CD8-positive, alpha-beta memory T cell (primary cell): Measurements from ENCODE around the gene NUTM1. TPM values are rescaled to one million over a fixed set of nuclear protein-coding genes. Genes with fewer than 3 reads are reported as not detected.
"Not testable (repeated sequence)": the region's sequence is repeated elsewhere in the genome, so short reads cannot be mapped to it uniquely, and the experiment has no call there.

Source experiments
- CTCF ChIA-PET: fragments of 350-600 bp; sonication (Branson Sonifier 250); formaldehyde crosslinking; loops from one replicate; lab custom pipeline; 2021; ENCODE audit warnings: antibody characterized with exemption; lab: Charles Lee
- POLR2A ChIA-PET: fragments of 350-600 bp; sonication (Branson Sonifier 250); formaldehyde crosslinking; loops from one replicate; lab custom pipeline; 2021; ENCODE audit warnings: antibody characterized with exemption; lab: Charles Lee
- DNase-seq, 5 donors: peaks; one replicate each; pipeline versions ENCODE4 v3.0.0 to v3.0.0-alpha.2; 2020 to 2022; ENCODE audit warnings: mixed read lengths in 1 of 5
- H3K27ac ChIP-seq: one replicate; pipeline ENCODE4 v1.7.0; 2013; ENCODE audit warnings: low read depth, mild to moderate bottlenecking, low read length, moderate library complexity
- H3K27me3 ChIP-seq: 2 replicates; pipeline ENCODE4 v1.7.0; 2013; ENCODE audit warnings: low read length, mild to moderate bottlenecking; ENCODE audit not compliant: insufficient read depth, poor library complexity, severe bottlenecking
- H3K36me3 ChIP-seq: 2 replicates; pipeline ENCODE4 v1.7.0; 2013; ENCODE audit warnings: mild to moderate bottlenecking, low read length, moderate library complexity; ENCODE audit not compliant: insufficient read depth
- H3K4me1 ChIP-seq: 2 replicates; pipeline ENCODE4 v1.7.0; 2013; ENCODE audit warnings: mild to moderate bottlenecking, low read length, moderate library complexity; ENCODE audit not compliant: insufficient read depth
- H3K4me3 ChIP-seq: 2 replicates; pipeline ENCODE4 v1.7.0; 2013; ENCODE audit warnings: mild to moderate bottlenecking, low read length
- H3K9me3 ChIP-seq: 2 replicates; pipeline ENCODE4 v1.7.0; 2013; ENCODE audit warnings: mild to moderate bottlenecking, low read length
- H3K27ac Mint-ChIP-seq, 8 donors: one replicate each; pipeline ENCODE4 v1.8.0; 2020 to 2021; ENCODE audit warnings: mixed read lengths in 8 of 8, mild to moderate bottlenecking in 6 of 8, inconsistent platforms in 3 of 8, moderate library complexity in 3 of 8
- H3K27me3 Mint-ChIP-seq, 2 donors: one replicate each; pipeline ENCODE4 v1.8.0; 2020 to 2021; ENCODE audit warnings: mixed read lengths in 2 of 2, mild to moderate bottlenecking in 1 of 2, moderate library complexity in 1 of 2
- H3K36me3 Mint-ChIP-seq, 3 donors: one replicate each; pipeline ENCODE4 v1.8.0; 2020 to 2021; ENCODE audit warnings: mixed read lengths in 3 of 3, inconsistent platforms in 1 of 3, mild to moderate bottlenecking in 1 of 3
- H3K4me1 Mint-ChIP-seq, 3 donors: one replicate each; pipeline ENCODE4 v1.8.0; 2020 to 2021; ENCODE audit warnings: mixed read lengths in 3 of 3, inconsistent platforms in 1 of 3, mild to moderate bottlenecking in 1 of 3
- H3K4me3 Mint-ChIP-seq, 7 donors: one replicate each; pipeline ENCODE4 v1.8.0; 2020 to 2021; ENCODE audit warnings: mixed read lengths in 7 of 7, mild to moderate bottlenecking in 6 of 7, moderate library complexity in 4 of 7, inconsistent platforms in 2 of 7
- H3K9me3 Mint-ChIP-seq, 5 donors: one replicate each; pipeline ENCODE4 v1.8.0; 2020 to 2022; ENCODE audit warnings: mixed read lengths in 5 of 5, mild to moderate bottlenecking in 3 of 5, moderate library complexity in 2 of 5, inconsistent platforms in 1 of 5
- polyA plus RNA-seq: library from polyadenylated mRNA; unstranded; fragments of 300-500 nt; fragmentation: Illumina TruSeq; gene quantifications from one replicate; pipeline ENCODE4 v1.2.3, GENCODE V29; 2021
- total RNA-seq, 2 experiments: library from RNA; stranded (reverse); gene quantifications; one replicate each; pipeline ENCODE4 v1.2.3, GENCODE V29; 2021

NUTM1 gene
- total and polyA plus RNA-seq, 3 experiments from 2014 or later, result not detected

GRCh38 chr15:34348735-34349300 lies 5.7 kb downstream of the NUTM1 start:
- no peak for DNase-seq
- Histone ChIP-seq H3K4me3 (no peak overlapping the region), H3K27me3 (no peaks in the 10 kb centered on the region), H3K4me1 (no peaks in the 10 kb centered on the region), H3K9me3 (no peaks in the 10 kb centered on the region), H3K36me3 (no peaks in the 10 kb centered on the region), H3K27ac (no peak overlapping the region)
- Mint-ChIP-seq H3K4me3 (no peak overlapping the region), H3K4me1 (no peaks in the 10 kb centered on the region), H3K27me3 (no peaks in the 10 kb centered on the region), H3K27ac (peak overlapping the region in 1 of 8 donors; percentile 38), H3K9me3 (no peaks in the 10 kb centered on the region), H3K36me3 (peaks cover 0 to 2% (median 0%) of the 10 kb centered on the region in 3 donors)
- ChIA-PET CTCF (no interaction called here), POLR2A (interaction anchor here (0.5 kb wide), 1 partner anchor 11 kb away, joined by 3 read pairs; the partner anchor contains the start of gene SLC12A6)

GRCh38 chr15:34349769-34350168 lies 6.7 kb downstream of the NUTM1 start:
- Mint-ChIP-seq H3K4me1 (no peaks in the 10 kb centered on the region), H3K27me3 (no peaks in the 10 kb centered on the region), H3K4me3 (no peak overlapping the region), H3K27ac (peak overlapping the region in 1 of 8 donors; percentile 17), H3K9me3 (no peaks in the 10 kb centered on the region), H3K36me3 (peaks cover 0 to 8% (median 4%) of the 10 kb centered on the region in 3 donors)
- CTCF ChIA-PET, result no interaction called here
- H3K9me3 ChIP-seq, result no peaks in the 10 kb centered on the region
- DNase-seq, result no peak
- POLR2A ChIA-PET, result no interaction called here
- no peaks in the 10 kb centered on the region for H3K27me3 ChIP-seq
- H3K27ac ChIP-seq, result no peak overlapping the region
- H3K36me3 ChIP-seq, result no peaks in the 10 kb centered on the region
- H3K4me3 ChIP-seq, result no peak overlapping the region
- no peaks in the 10 kb centered on the region for H3K4me1 ChIP-seq

GRCh38 chr15:34352996-34353395 lies 9.9 kb downstream of the NUTM1 start:
- DNase-seq, H3K4me3 ChIP-seq, H3K27ac ChIP-seq, H3K9me3 ChIP-seq, H3K27me3 Mint-ChIP-seq, H3K4me3 Mint-ChIP-seq, H3K36me3 ChIP-seq, H3K4me1 Mint-ChIP-seq, H3K4me1 ChIP-seq, POLR2A ChIA-PET, H3K9me3 Mint-ChIP-seq, H3K27me3 ChIP-seq: not testable (repeated sequence)
- CTCF ChIA-PET, result interaction anchor here (1.4 kb wide), 1 partner anchor 10 kb away, joined by 6 read pairs; the partner anchor contains the start of genes NOP10 and NUTM1
- peaks cover 0 to 37% (median 9%) of the 10 kb centered on the region in 3 donors for H3K36me3 Mint-ChIP-seq
- H3K27ac Mint-ChIP-seq, result peak overlapping the region in 1 of 8 donors; percentile 54

- no peaks in the 10 kb centered on the region for H3K9me3 Mint-ChIP-seq
- H3K27ac Mint-ChIP-seq, result peak overlapping the region in 1 of 8 donors; percentile 44
- Histone ChIP-seq H3K27me3 (no peaks in the 10 kb centered on the region), H3K4me3 (no peak overlapping the region), H3K4me1 (no peaks in the 10 kb centered on the region), H3K27ac (no peak overlapping the region), H3K36me3 (no peaks in the 10 kb centered on the region), H3K9me3 (no peaks in the 10 kb centered on the region)
- no peaks in the 10 kb centered on the region for H3K27me3 Mint-ChIP-seq
- ChIA-PET CTCF (interaction anchor here (1.4 to 3.0 kb wide), 2 partner anchors 11 to 13 kb away, joined by 6 to 10 read pairs; partner anchors contain the start of genes LPCAT4, NOP10 and NUTM1), POLR2A (no interaction called here)
- H3K4me3 Mint-ChIP-seq, result no peak overlapping the region
- no peaks in the 10 kb centered on the region for H3K4me1 Mint-ChIP-seq
- H3K36me3 Mint-ChIP-seq, result peaks cover 0 to 42% (median 12%) of the 10 kb centered on the region in 3 donors
- DNase-seq, result no peak
Observed at GRCh38 chr15:34353627-34354026, 10.5 kb downstream of the NUTM1 start.

- CTCF ChIA-PET, result interaction anchor here (3.0 kb wide), 1 partner anchor 12 kb away, joined by 10 read pairs; the partner anchor contains the start of gene LPCAT4
- Mint-ChIP-seq H3K36me3 (peaks cover 0 to 48% (median 14%) of the 10 kb centered on the region in 3 donors), H3K27ac (peak overlapping the region in 1 of 8 donors; percentile 43), H3K4me1 (no peaks in the 10 kb centered on the region), H3K27me3 (no peaks in the 10 kb centered on the region), H3K9me3 (no peaks in the 10 kb centered on the region), H3K4me3 (no peak overlapping the region)
- DNase-seq, result no peak
- Histone ChIP-seq H3K9me3 (no peaks in the 10 kb centered on the region), H3K27me3 (no peaks in the 10 kb centered on the region), H3K4me1 (no peaks in the 10 kb centered on the region), H3K36me3 (no peaks in the 10 kb centered on the region), H3K4me3 (no peak overlapping the region), H3K27ac (no peak overlapping the region)
- POLR2A ChIA-PET, result no interaction called here
Observed at GRCh38 chr15:34354286-34354685, 11.2 kb downstream of the NUTM1 start.

- Mint-ChIP-seq H3K4me3 (no peak overlapping the region), H3K36me3 (peaks cover 0 to 58% (median 16%) of the 10 kb centered on the region in 3 donors), H3K27ac (peak overlapping the region in 5 of 8 donors; percentile 24 to 76 (median 51)), H3K9me3 (no peaks in the 10 kb centered on the region), H3K27me3 (no peaks in the 10 kb centered on the region), H3K4me1 (no peaks in the 10 kb centered on the region)
- Histone ChIP-seq H3K9me3 (no peaks in the 10 kb centered on the region), H3K27me3 (no peaks in the 10 kb centered on the region), H3K4me1 (no peaks in the 10 kb centered on the region), H3K27ac (no peak overlapping the region), H3K4me3 (no peak overlapping the region), H3K36me3 (peaks cover 4% of the 10 kb centered on the region)
- CTCF ChIA-PET, result interaction anchor here (3.0 kb wide), 1 partner anchor 11 kb away, joined by 10 read pairs; the partner anchor contains the start of gene LPCAT4
- POLR2A ChIA-PET, result no interaction called here
- DNase-seq, result no peak
Observed at GRCh38 chr15:34355241-34355640, 12.1 kb downstream of the NUTM1 start.

- Mint-ChIP-seq H3K27ac (peak overlapping the region in 2 of 8 donors; percentile 39 to 60), H3K9me3 (no peaks in the 10 kb centered on the region), H3K36me3 (peaks cover under 1 to 80% (median 18%) of the 10 kb centered on the region in 3 donors), H3K27me3 (no peaks in the 10 kb centered on the region), H3K4me3 (no peak overlapping the region), H3K4me1 (peaks cover 0 to 1% (median 0%) of the 10 kb centered on the region in 3 donors)
- no peak overlapping the region for H3K4me3 ChIP-seq
- H3K27me3 ChIP-seq, result no peaks in the 10 kb centered on the region
- CTCF ChIA-PET, result interaction anchor here (2.3 kb wide), 1 partner anchor 10 kb away, joined by 13 read pairs; the partner anchor contains the start of gene LPCAT4
- peaks cover 16% of the 10 kb centered on the region for H3K36me3 ChIP-seq
- H3K9me3 ChIP-seq, result no peaks in the 10 kb centered on the region
- DNase-seq, result no peak
- no peak overlapping the region for H3K27ac ChIP-seq
- no peaks in the 10 kb centered on the region for H3K4me1 ChIP-seq
- POLR2A ChIA-PET, result no interaction called here
Observed at GRCh38 chr15:34357653-34358052, 14.5 kb downstream of the NUTM1 start.

GRCh38 chr15:34358367-34358766 lies 15.3 kb downstream of the NUTM1 start:
- no peaks in the 10 kb centered on the region for H3K9me3 Mint-ChIP-seq
- no peak for DNase-seq
- H3K27me3 Mint-ChIP-seq, result no peaks in the 10 kb centered on the region
- H3K36me3 ChIP-seq, result peaks cover 16% of the 10 kb centered on the region
- no peak overlapping the region for H3K4me3 Mint-ChIP-seq
- no peak overlapping the region for H3K4me3 ChIP-seq
- no peaks in the 10 kb centered on the region for H3K9me3 ChIP-seq
- no peaks in the 10 kb centered on the region for H3K27me3 ChIP-seq
- no peak overlapping the region for H3K27ac ChIP-seq
- H3K36me3 Mint-ChIP-seq, result peaks cover 6 to 87% (median 18%) of the 10 kb centered on the region in 3 donors
- POLR2A ChIA-PET, result interaction anchor here (0.8 kb wide), 1 partner anchor 9 kb away, joined by 8 read pairs; the partner anchor contains the start of gene LPCAT4
- no peaks in the 10 kb centered on the region for H3K4me1 ChIP-seq
- CTCF ChIA-PET, result interaction anchor here (2.3 kb wide), 1 partner anchor 9 kb away, joined by 13 read pairs; the partner anchor contains the start of gene LPCAT4
- peaks cover 0 to 5% (median 5%) of the 10 kb centered on the region in 3 donors for H3K4me1 Mint-ChIP-seq
- peak overlapping the region in 2 of 8 donors; percentile 71 to 82 for H3K27ac Mint-ChIP-seq
